ENCODE data around the gene DLG2.

Gene DLG2

DNA sequence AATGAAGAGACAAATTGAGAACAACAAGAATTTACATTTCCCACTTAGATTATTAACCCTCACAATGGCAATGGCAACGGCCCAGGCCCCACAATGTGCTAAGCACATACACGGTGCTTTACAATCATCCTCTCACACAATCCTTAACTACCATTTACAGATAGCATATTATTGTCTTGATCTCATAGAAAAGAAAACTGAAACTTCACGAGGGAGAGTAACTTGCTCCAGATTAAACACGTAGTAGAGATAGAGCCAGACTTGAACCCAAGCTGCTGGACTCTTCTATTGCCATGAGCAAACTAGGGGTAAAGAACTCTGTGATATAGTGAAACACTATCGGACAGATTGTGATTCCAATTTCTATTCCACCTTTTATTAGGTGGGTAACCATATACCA, 665.1 kb downstream of the DLG2 start:
- Histone ChIP-seq H4K8ac (ENCODE audit: low read length) (no peak overlapping the region), H2BK15ac (ENCODE audit: low read depth, poor library complexity, severe bottlenecking) (no peak overlapping the region), H3K9me3 (ENCODE audit: control insufficient read depth, low read length) (no peaks in the 10 kb centered on the region), H2AFZ (ENCODE audit: low read depth, low read length) (no peak overlapping the region), H4K91ac (ENCODE audit: low read length) (no peak overlapping the region), H2BK5ac (ENCODE audit: low read depth, low read length, poor library complexity, severe bottlenecking) (no peak overlapping the region), H3K4ac (ENCODE audit: low read depth in 1 of 2, low read length in 2 of 2) (no peak overlapping the region), H3K4me1 (ENCODE audit: control insufficient read depth, insufficient read depth, low read depth, low read length) (no peaks in the 10 kb centered on the region), H3K4me3 (ENCODE audit: insufficient read depth in 1 of 2, low read depth in 1 of 2, low read length in 2 of 2) (no peak overlapping the region), H3K18ac (ENCODE audit: low read depth in 1 of 2, low read length in 2 of 2) (no peak overlapping the region), H3K4me2 (ENCODE audit: low read length, poor library complexity, severe bottlenecking) (no peak overlapping the region), H3K27me3 (ENCODE audit: control insufficient read depth in 1 of 2, insufficient read depth in 1 of 2, low read length in 2 of 2) (no peaks in the 10 kb centered on the region), H3K23ac (ENCODE audit: low read length in 2 of 2) (no peak overlapping the region), H2BK12ac (ENCODE audit: low read length in 2 of 2) (no peak overlapping the region), H3K14ac (ENCODE audit: low read length in 2 of 2) (no peak overlapping the region), H3K79me1 (replicated peaks; ENCODE audit: low read length, poor library complexity, severe bottlenecking) (no peaks in the 10 kb centered on the region), H3K9ac (ENCODE audit: low read length) (no peak overlapping the region), H3K27ac (ENCODE audit: low read length, poor library complexity, severe bottlenecking) (no peak overlapping the region), H2BK120ac (ENCODE audit: low read depth, low read length) (no peak overlapping the region), H3K36me3 (ENCODE audit: control insufficient read depth in 1 of 2, insufficient read depth in 2 of 2, low read depth in 1 of 2, low read length in 2 of 2) (no peaks in the 10 kb centered on the region), H2AK5ac (ENCODE audit: low read length, severe bottlenecking) (no peak overlapping the region)
- WGBS: 91% methylated on average over 4 of the region's 5 CpGs
- no peak for DNase-seq

DNA sequence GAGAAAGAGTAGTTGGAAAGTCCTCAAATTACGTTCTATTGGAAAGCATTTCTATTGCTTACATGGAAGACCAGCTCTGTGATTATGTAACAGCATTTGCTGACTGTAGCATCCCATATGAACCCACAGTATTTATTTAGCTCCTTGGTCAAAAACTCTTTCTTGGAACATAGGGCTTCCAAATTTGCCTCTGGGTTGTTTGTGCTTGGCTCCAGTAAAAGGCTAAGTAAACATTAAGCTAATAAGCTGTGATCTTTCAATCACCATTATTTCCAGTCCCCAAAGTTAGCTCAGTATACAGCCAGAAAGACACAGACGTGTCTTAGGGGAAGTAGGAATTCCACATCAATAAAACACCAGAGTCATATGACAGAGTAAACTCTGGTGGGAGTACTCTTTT, 668.8 kb downstream of the DLG2 start:
- H2BK5ac ChIP-seq (ENCODE audit: low read depth, low read length, poor library complexity, severe bottlenecking): no peak overlapping the region
- no peak overlapping the region for H4K91ac ChIP-seq (ENCODE audit: low read length)
- H3K4me1 ChIP-seq (ENCODE audit: control insufficient read depth, insufficient read depth, low read depth, low read length): no peaks in the 10 kb centered on the region
- H3K36me3 ChIP-seq (ENCODE audit: control insufficient read depth in 1 of 2, insufficient read depth in 2 of 2, low read depth in 1 of 2, low read length in 2 of 2): no peaks in the 10 kb centered on the region
- H3K4me3 ChIP-seq (ENCODE audit: insufficient read depth in 1 of 2, low read depth in 1 of 2, low read length in 2 of 2): no peak overlapping the region
- no peak overlapping the region for H3K4ac ChIP-seq (ENCODE audit: low read depth in 1 of 2, low read length in 2 of 2)
- no peak overlapping the region for H3K4me2 ChIP-seq (ENCODE audit: low read length, poor library complexity, severe bottlenecking)
- H2BK15ac ChIP-seq (ENCODE audit: low read depth, poor library complexity, severe bottlenecking): no peak overlapping the region
- no peak overlapping the region for H3K18ac ChIP-seq (ENCODE audit: low read depth in 1 of 2, low read length in 2 of 2)
- H3K27ac ChIP-seq (ENCODE audit: low read length, poor library complexity, severe bottlenecking): no peak overlapping the region
- WGBS: 61% methylated on average over 2 of the region's 2 CpGs
- no peaks in the 10 kb centered on the region for H3K27me3 ChIP-seq (ENCODE audit: control insufficient read depth in 1 of 2, insufficient read depth in 1 of 2, low read length in 2 of 2)
- H3K79me1 ChIP-seq (replicated peaks; ENCODE audit: low read length, poor library complexity, severe bottlenecking): no peaks in the 10 kb centered on the region
- no peak overlapping the region for H2AK5ac ChIP-seq (ENCODE audit: low read length, severe bottlenecking)
- H2BK120ac ChIP-seq (ENCODE audit: low read depth, low read length): no peak overlapping the region
- H3K23ac ChIP-seq (ENCODE audit: low read length in 2 of 2): no peak overlapping the region
- no peak for DNase-seq
- H3K14ac ChIP-seq (ENCODE audit: low read length in 2 of 2): no peak overlapping the region
- H3K9ac ChIP-seq (ENCODE audit: low read length): no peak overlapping the region
- H2BK12ac ChIP-seq (ENCODE audit: low read length in 2 of 2): no peak overlapping the region
- H2AFZ ChIP-seq (ENCODE audit: low read depth, low read length): no peak overlapping the region
- H4K8ac ChIP-seq (ENCODE audit: low read length): no peak overlapping the region
- no peaks in the 10 kb centered on the region for H3K9me3 ChIP-seq (ENCODE audit: control insufficient read depth, low read length)

DNA sequence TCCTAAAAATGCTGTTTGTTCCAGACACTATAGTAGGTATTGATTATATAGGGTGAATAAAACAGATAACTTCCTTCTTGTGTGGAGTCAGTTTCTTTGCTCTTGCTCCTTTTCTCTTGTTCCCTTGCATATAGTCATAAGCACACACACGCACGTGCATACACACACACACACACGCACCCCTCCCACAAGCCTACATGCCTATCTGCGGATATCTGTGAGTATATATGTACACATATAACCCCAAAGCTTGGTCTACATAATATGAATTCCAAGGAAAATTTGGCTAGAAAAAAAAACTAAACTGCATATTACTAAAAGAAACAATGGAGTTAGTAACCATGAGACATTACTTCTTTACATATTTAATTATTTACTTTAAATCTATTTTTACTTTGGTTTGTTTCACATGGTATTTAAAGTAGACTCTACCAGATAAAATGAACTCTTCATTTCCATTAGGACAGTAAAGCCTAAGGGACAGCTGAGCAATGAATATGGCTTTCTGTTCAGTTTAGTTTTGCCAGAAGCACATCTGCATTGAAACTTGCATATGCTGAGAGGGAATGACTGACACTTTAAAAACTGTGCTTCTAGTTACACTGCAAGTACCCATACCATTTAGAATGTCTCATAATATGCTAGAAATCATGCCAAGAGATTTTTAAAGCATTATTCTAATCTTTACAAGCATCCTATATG, 676.4 kb downstream of the DLG2 start:
- H3K36me3 ChIP-seq (ENCODE audit: control insufficient read depth in 1 of 2, insufficient read depth in 2 of 2, low read depth in 1 of 2, low read length in 2 of 2): no peaks in the 10 kb centered on the region
- H3K4me1 ChIP-seq (ENCODE audit: control insufficient read depth, insufficient read depth, low read depth, low read length): no peaks in the 10 kb centered on the region
- H2AK5ac ChIP-seq (ENCODE audit: low read length, severe bottlenecking): no peak overlapping the region
- H2BK120ac ChIP-seq (ENCODE audit: low read depth, low read length): no peak overlapping the region
- H3K23ac ChIP-seq (ENCODE audit: low read length in 2 of 2): no peak overlapping the region
- no peak for DNase-seq
- no peak overlapping the region for H3K18ac ChIP-seq (ENCODE audit: low read depth in 1 of 2, low read length in 2 of 2)
- H2BK5ac ChIP-seq (ENCODE audit: low read depth, low read length, poor library complexity, severe bottlenecking): no peak overlapping the region
- no peak overlapping the region for H2BK12ac ChIP-seq (ENCODE audit: low read length in 2 of 2)
- no peaks in the 10 kb centered on the region for H3K27me3 ChIP-seq (ENCODE audit: control insufficient read depth in 1 of 2, insufficient read depth in 1 of 2, low read length in 2 of 2)
- no peak overlapping the region for H4K8ac ChIP-seq (ENCODE audit: low read length)
- 93% methylated on average over 3 of the region's 4 CpGs for WGBS
- H3K14ac ChIP-seq (ENCODE audit: low read length in 2 of 2): no peak overlapping the region
- H3K4me2 ChIP-seq (ENCODE audit: low read length, poor library complexity, severe bottlenecking): no peak overlapping the region
- no peak overlapping the region for H4K91ac ChIP-seq (ENCODE audit: low read length)
- H2AFZ ChIP-seq (ENCODE audit: low read depth, low read length): no peak overlapping the region
- H3K4ac ChIP-seq (ENCODE audit: low read depth in 1 of 2, low read length in 2 of 2): no peak overlapping the region
- no peaks in the 10 kb centered on the region for H3K9me3 ChIP-seq (ENCODE audit: control insufficient read depth, low read length)
- H3K9ac ChIP-seq (ENCODE audit: low read length): no peak overlapping the region
- H2BK15ac ChIP-seq (ENCODE audit: low read depth, poor library complexity, severe bottlenecking): no peak overlapping the region
- H3K4me3 ChIP-seq (ENCODE audit: insufficient read depth in 1 of 2, low read depth in 1 of 2, low read length in 2 of 2): no peak overlapping the region
- no peaks in the 10 kb centered on the region for H3K79me1 ChIP-seq (replicated peaks; ENCODE audit: low read length, poor library complexity, severe bottlenecking)
- no peak overlapping the region for H3K27ac ChIP-seq (ENCODE audit: low read length, poor library complexity, severe bottlenecking)

DNA sequence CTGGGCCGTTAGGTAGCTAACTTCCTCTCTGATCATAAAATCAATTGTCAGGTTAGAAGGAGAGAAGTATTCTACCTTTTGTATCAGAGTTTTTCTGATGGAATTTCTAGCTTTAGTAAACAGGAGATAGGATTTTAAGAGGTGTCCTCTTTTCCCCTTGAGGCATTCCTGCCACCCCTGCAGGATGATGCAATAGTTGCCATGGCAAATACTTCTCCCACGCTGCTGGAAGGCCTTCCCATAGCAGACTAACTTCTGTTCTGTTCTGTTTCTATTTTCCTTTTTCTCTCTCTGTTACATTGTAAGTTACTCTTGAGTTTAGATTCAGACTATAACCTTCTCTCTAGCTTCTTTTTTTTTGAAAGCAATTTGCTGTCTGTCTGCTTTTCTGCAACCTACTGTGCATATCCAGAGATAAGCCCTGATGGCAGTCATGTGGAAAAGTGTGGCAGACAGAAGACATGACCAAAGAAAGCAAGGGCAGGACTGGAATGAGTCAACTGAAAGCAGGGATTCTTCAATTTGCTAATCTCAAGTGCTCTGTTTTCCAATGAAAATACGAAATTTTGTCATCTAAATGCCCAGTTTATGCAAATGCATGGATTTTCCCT, 679.1 kb downstream of the DLG2 start:
- Histone ChIP-seq H2BK120ac (ENCODE audit: low read depth, low read length) (no peak overlapping the region), H2BK15ac (ENCODE audit: low read depth, poor library complexity, severe bottlenecking) (no peak overlapping the region), H3K79me1 (replicated peaks; ENCODE audit: low read length, poor library complexity, severe bottlenecking) (no peaks in the 10 kb centered on the region), H3K27me3 (ENCODE audit: control insufficient read depth in 1 of 2, insufficient read depth in 1 of 2, low read length in 2 of 2) (no peaks in the 10 kb centered on the region), H2AFZ (ENCODE audit: low read depth, low read length) (no peak overlapping the region), H3K27ac (ENCODE audit: low read length, poor library complexity, severe bottlenecking) (no peak overlapping the region), H3K14ac (ENCODE audit: low read length in 2 of 2) (no peak overlapping the region), H2BK12ac (ENCODE audit: low read length in 2 of 2) (no peak overlapping the region), H3K4me1 (ENCODE audit: control insufficient read depth, insufficient read depth, low read depth, low read length) (no peaks in the 10 kb centered on the region), H2AK5ac (ENCODE audit: low read length, severe bottlenecking) (no peak overlapping the region), H3K23ac (ENCODE audit: low read length in 2 of 2) (no peak overlapping the region), H3K36me3 (ENCODE audit: control insufficient read depth in 1 of 2, insufficient read depth in 2 of 2, low read depth in 1 of 2, low read length in 2 of 2) (no peaks in the 10 kb centered on the region), H3K9me3 (ENCODE audit: control insufficient read depth, low read length) (peaks cover 9% of the 10 kb centered on the region), H3K4ac (ENCODE audit: low read depth in 1 of 2, low read length in 2 of 2) (no peak overlapping the region), H4K8ac (ENCODE audit: low read length) (no peak overlapping the region), H3K4me3 (ENCODE audit: insufficient read depth in 1 of 2, low read depth in 1 of 2, low read length in 2 of 2) (no peak overlapping the region), H3K4me2 (ENCODE audit: low read length, poor library complexity, severe bottlenecking) (no peak overlapping the region), H2BK5ac (ENCODE audit: low read depth, low read length, poor library complexity, severe bottlenecking) (no peak overlapping the region), H3K9ac (ENCODE audit: low read length) (no peak overlapping the region), H4K91ac (ENCODE audit: low read length) (no peak overlapping the region), H3K18ac (ENCODE audit: low read depth in 1 of 2, low read length in 2 of 2) (no peak overlapping the region)
- 48% methylated on average over 2 of the region's 3 CpGs for WGBS
- DNase-seq: no peak

All from mesenchymal stem cell (in vitro differentiated cells and primary cell).